CD4-positive, alpha-beta T cell treated with Interleukin-15 for 1 hour (primary cell): ENCODE measurements around the gene HSD17B1.

ENCODE experiments used
- DNase-seq: peaks from one replicate; pipeline ENCODE4 v3.0.0-alpha.2; 2020

HSD17B1 gene

DNA sequence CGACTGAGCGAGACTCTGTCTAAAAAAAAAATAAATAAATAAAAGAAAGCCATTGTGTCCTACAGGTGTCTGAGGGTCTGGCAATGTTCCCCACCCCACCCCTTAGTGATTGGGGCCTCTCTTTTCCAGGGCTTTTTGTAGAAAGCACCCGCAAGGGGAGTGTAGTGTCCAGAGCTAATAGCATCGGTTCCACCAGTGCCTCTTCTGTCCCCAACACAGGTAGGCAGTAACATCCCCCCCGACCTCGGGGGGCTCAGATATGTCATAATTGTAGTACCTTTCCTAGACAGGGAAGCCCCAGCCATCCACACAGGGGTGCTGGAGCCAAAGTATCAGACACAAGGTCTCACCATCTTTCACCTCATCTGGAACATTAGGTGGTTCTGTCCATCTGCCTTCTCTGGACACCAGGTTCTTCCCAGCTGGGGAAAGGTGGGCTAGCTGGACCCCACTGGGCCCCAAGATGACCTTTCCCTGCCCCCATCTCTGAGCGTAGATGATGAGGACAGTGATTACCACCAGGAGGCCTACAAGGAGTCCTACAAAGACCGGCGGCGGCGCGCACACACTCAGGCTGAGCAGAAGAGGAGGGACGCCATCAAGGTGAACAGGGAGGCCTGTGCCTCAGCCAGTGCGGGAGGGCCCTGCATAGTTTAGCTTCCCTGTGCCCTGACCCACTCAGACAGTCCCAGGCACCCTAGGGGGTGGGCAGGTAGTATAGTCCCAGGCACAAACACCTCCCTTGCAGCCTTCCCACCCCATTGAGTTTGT, 15.8 kb downstream of the HSD17B1 start:
- DNase-seq = no peak

GRCh38 chr17:42571435-42572225, 18.9 kb downstream of the HSD17B1 start:
- no peak for DNase-seq

- DNase-seq = no peak
Observed at GRCh38 chr17:42573095-42573494, 20.4 kb downstream of the HSD17B1 start.

- no peak for DNase-seq
Observed at GRCh38 chr17:42574463-42574862, 21.7 kb downstream of the HSD17B1 start.

GRCh38 chr17:42577140-42577531, 24.4 kb downstream of the HSD17B1 start:
- no peak for DNase-seq

GRCh38 chr17:42577532-42578281, 25.0 kb downstream of the HSD17B1 start, which contains the start of gene PSMC3IP:
PSMC3IP (minus strand) TSS chr17:42577729; CDS start chr17:42577686, 43 bp downstream.
- DNase-seq = peak; percentile 92

DNA sequence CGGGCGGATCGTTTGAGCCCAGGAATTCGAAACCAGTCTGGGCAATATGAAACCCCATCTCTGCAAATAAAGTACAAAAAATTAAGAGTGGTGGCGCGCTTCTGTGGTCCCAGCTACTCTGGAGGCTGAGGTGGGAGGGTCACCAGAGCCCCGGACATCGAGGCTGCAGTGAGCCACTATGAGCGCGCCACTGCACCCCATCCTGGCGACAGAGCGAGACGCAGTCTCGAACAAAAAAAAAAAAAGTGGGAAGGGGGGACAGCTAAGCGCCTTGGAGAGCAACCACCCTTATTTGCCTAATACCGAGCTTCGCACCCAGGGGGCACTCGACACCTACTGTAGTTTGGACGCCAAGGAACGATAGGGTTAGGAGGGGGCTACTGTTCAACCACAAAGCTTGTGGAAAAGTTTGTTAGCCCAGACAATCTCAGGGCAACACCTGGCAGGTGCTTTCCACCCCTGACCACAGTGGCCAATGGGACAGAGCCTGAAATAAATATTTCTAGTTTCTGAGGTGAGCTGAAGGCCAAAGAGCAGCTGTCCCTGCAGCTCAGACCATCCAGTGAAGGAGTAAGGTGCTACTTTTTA, 25.7 kb downstream of the HSD17B1 start:
- DNase-seq = peak; percentile 66

GRCh38 chr17:42579794-42580551, 27.2 kb downstream of the HSD17B1 start:
- DNase-seq = no peak

DNA sequence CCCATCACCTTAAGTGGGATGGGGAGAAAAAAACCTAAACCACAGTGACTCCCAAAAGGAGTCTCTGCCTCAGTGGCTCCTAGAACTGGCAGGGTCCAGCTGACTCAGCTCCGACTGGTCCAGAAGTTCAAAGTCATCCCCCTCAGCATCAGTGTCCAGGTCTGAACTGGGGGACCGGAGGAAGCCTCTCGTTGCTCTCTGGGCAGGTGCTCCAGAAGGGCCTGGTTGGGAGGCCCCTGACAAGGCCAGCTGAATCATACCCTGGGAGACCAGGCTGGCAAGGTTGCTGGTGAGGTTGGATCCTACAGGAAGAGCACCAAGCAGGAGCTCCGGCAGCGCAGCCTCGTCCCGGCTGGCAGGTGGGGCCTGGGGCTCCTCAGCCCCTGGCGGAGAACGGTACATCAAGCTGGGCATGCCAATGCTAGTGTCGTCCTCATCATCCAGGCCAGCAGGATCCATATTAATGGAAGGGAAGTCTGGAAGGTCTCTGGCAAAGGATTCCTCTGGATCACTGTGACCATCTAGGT, 29.1 kb downstream of the HSD17B1 start:
- no peak for DNase-seq

DNA sequence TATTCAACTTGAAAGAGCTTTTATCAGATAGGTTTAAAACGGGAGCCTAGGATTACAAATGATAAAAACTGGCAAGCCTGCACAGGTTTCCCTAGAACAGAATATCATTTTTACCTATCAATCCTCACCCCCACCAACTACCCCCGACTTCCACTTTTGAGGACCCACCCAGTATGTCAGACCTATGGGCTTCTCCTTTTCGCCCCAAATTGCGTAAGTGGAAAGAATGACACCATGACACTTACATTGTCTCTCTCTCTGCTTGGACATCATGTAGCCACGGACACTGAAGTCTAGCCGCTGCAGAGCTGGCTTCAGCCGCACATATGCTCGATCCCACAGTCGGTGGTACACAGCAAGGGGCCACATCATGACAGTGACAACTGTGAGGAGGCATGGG, 32.2 kb downstream of the HSD17B1 start:
- no peak for DNase-seq

DNA sequence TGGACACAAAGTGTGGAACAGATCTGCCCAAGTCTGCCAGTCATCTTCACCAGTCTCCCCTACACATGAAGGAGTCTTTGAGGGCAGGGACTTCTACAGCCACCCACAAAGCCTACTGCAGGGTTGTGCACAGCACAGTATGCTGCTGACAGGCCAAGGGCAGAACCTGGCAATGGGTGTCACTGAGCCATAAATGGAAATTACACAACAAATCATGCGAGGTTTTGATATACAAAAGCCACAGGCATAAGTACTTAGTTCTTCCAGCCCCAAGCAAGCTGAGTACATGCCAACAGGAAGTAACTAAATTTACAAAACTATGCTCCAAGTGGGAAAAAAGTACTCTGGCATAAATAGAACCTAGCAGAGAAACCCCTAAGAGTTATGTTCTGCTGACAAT, 32.6 kb downstream of the HSD17B1 start:
- no peak for DNase-seq

DNA sequence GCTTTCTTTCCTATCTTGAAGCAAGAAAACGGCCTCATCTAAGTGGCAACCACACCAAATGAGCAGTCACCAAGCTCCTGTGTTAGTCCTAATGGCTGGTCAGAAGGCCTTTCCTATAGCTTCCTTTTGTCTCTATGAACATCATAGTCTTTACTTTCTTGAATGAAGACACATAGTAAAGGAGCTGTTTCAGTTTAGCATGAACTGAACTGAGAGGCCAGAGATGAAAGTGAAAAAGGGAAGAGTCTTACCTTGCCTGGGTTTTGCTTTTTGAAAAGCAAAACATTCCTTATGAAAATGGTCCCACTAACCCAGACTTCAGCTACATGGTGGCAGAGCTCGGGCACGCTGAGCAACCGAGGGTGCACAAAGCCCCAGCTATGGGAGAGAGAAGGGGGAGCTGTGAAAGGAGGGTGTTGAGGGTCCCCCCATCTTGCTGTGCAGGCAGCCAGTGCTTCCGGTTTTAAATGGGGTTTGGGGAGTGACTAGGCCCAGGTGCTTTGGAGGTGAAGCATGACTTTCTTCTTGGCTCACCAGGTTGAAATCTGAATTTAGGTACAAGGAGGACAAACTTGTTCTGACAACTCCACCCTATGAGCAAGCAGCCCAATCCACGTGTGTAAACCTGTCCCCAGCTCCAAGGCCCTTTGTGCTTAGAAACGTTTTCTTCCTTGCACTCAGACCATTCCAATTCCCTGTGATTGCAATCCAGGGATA, 33.9 kb downstream of the HSD17B1 start:
- no peak for DNase-seq

- DNase-seq = no peak
Observed at GRCh38 chr17:42590886-42591285, 38.2 kb downstream of the HSD17B1 start.

GRCh38 chr17:42591411-42591810, 38.7 kb downstream of the HSD17B1 start:
- no peak for DNase-seq

DNA sequence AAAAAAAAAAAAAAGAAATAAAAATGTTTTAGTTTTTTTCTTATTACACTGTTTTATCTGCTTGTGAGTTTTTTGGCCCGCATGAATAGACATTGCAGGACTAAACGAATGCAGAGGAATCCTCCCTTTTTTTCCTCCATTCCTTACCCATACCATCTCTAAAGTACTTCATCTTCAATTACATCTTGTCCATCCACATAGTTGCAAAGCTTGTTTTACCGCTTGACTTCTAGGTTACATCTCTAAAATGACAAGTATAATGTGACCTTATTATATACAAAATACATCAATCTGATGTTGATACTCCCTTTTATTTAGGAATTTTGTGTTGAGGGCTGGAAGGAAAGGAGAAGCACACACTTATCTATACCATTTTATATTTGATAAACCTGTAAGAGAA, 43.7 kb downstream of the HSD17B1 start:
- no peak for DNase-seq

DNA sequence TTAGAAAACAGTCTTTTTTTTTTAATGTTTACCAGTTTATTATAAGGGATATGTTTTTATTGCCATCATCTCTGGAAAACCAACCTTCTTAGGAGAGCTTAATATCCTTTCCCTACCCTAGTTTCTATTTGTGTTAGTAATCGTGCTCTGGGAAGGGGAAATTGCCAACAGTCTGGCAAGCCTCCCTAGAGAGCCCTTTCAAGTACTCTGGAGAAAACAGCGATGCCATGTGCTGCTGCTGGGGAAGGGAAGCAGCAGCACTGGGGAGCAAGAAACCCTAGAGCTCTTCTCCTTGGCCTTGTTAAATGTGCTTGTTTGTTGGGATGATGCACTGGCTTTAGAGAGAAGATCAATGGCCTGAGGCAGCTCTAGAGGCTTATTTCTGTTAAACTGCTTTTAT, 46.2 kb downstream of the HSD17B1 start:
- DNase-seq = no peak

DNA sequence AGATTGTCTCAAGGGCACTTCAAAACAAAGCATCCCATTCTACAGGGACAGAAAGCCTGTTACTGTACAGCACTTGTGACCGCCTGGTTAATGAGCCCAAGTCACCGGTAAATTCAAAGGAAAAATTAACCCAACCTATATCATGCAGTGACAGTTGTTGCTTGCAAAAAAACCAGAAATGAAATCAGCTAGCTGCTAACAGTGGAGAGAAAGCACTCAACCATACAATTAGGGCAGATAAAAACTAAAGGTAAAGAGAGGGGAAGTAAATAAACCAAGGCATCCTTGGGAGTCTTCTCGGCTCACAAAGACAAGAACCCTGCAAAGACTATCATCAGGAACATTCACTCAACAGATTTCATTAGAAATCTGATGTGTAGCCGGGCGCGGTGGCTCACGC, 50.6 kb downstream of the HSD17B1 start:
- DNase-seq = no peak
